ENCODE measurements around the gene ADCY10. TPM values are rescaled to one million over a fixed set of nuclear protein-coding genes. Genes with fewer than 3 reads are reported as not detected.

Gene ADCY10
- total and polyA plus RNA-seq, 2 of the 8 experiments (the other 6 are each of a cell fraction or from before 2014, with no cell fraction given) = 0.02 TPM; not detected in 1

GRCh38 chr1:167832693-167833092, 81.2 kb downstream of the ADCY10 start:
- H2AFZ ChIP-seq (ENCODE audit: low read length) = peak overlapping the region; percentile 76; the same call in 1 of the 2 replicates

More at GRCh38 chr1:167832693-167833092, 81.2 kb downstream of the ADCY10 start:
- CTCF ChIA-PET (ENCODE audit: partially characterized antibody) = interaction anchor here (0.6 to 2.4 kb wide), 2 partner anchors 11 to 14 kb away, joined by 3 to 7 read pairs; no protein-coding TSS in a partner anchor
- Histone ChIP-seq H3K27me3 (replicated peaks in 1 of 4; ENCODE audit: control insufficient read depth in 3 of 4, extremely low read depth in 1 of 4, insufficient read depth in 3 of 4, low read length in 3 of 4) (no peaks in the 10 kb centered on the region), H3K79me2 (ENCODE audit: control insufficient read depth in 1 of 2, insufficient read depth in 2 of 2, low read length in 2 of 2) (no peaks in the 10 kb centered on the region), H2BK120ac (replicated peaks; ENCODE audit: low read depth, low read length) (no peak overlapping the region), H3K79me1 (ENCODE audit: low read depth, low read length) (no peaks in the 10 kb centered on the region), H3K23me2 (ENCODE audit: low read depth, low read length) (no peaks in the 10 kb centered on the region), H4K91ac (replicated peaks; ENCODE audit: insufficient read length, low read length) (no peak overlapping the region), H3K27ac (ENCODE audit: low read depth, low read length) (no peak overlapping the region), H3K4ac (replicated peaks; ENCODE audit: insufficient read length, low read depth, low read length) (no peak overlapping the region), H2AK5ac (ENCODE audit: low read depth, low read length) (no peak overlapping the region), H2BK5ac (ENCODE audit: low read depth, low read length) (no peak overlapping the region), H3K36me3 (ENCODE audit: control insufficient read depth in 2 of 4, insufficient read depth in 4 of 4, low read length in 3 of 4) (no peaks in the 10 kb centered on the region), H2BK15ac (ENCODE audit: low read length) (no peak overlapping the region), H4K5ac (ENCODE audit: insufficient read length, low read depth, low read length) (no peak overlapping the region), H3K9ac (replicated peaks in 1 of 4; ENCODE audit: extremely low read depth in 1 of 4, low read depth in 3 of 4, low read length in 3 of 4) (no peak overlapping the region), H3K4me1 (replicated peaks in 1 of 4; ENCODE audit: control insufficient read depth in 3 of 4, insufficient read depth in 4 of 4, low read length in 3 of 4) (peaks cover 0 to 9% (median 4%) of the 10 kb centered on the region in 4 experiments; a peak in 4 of 7 replicates), H3K4me3 (ENCODE audit: extremely low read depth in 1 of 4, insufficient read depth in 2 of 4, low read depth in 3 of 4, low read length in 4 of 4) (no peak overlapping the region), H3K14ac (ENCODE audit: insufficient read length) (no peak overlapping the region), H3K56ac (replicated peaks; ENCODE audit: insufficient read length, low read depth, low read length) (no peak overlapping the region), H3K23ac (ENCODE audit: insufficient read length) (no peak overlapping the region), H2BK20ac (ENCODE audit: low read length) (no peak overlapping the region), H3K18ac (ENCODE audit: extremely low read depth, low read length) (no peak overlapping the region), H3K9me3 (ENCODE audit: insufficient read depth in 2 of 2, low read depth in 1 of 2, low read length in 1 of 2) (no peaks in the 10 kb centered on the region), H4K8ac (ENCODE audit: extremely low read depth, insufficient read depth, low read length) (no peak overlapping the region), H4K20me1 (replicated peaks in 1 of 2; ENCODE audit: control insufficient read depth in 1 of 2, insufficient read depth in 2 of 2, low read length in 2 of 2) (no peaks in the 10 kb centered on the region), H3K4me2 (ENCODE audit: insufficient read depth in 1 of 2, low read depth in 2 of 2, low read length in 2 of 2) (no peak overlapping the region), H2BK12ac (ENCODE audit: low read depth, low read length) (no peak overlapping the region)
- WGBS, 2 experiments (ENCODE audit: extremely low coverage in 1 of 2, insufficient coverage in 1 of 2, insufficient read length in 1 of 2, insufficient replicate concordance in 2 of 2, low coverage in 1 of 2, low lambda C conversion rate in 2 of 2, missing lambda C conversion rate in 1 of 2) = 82% methylated on average over 5 of the region's 5 CpGs; no CpG with 5 or more reads in 1 of the 2 experiments
- peak; percentile 31 to 43 (median 33) for TF ChIP-seq CTCF (IDR thresholded peaks at IDR 0.05; ENCODE audit: control extremely low read depth in 1 of 3, insufficient read depth in 1 of 3, low read depth in 1 of 3, low read length in 3 of 3)
- TF ChIP-seq PHF8 (conservative IDR thresholded peaks at IDR 0.05; ENCODE audit: low read depth, low read length) = no peak
- peak; percentile 26 to 50; a peak in 2 of 4 replicates for TF ChIP-seq RAD21 (IDR thresholded peaks at IDR 0.05 in 1 of 2, conservative IDR thresholded peaks at IDR 0.05 in 1 of 2; ENCODE audit: low read depth in 2 of 2, low read length in 2 of 2)
- no peak for TF ChIP-seq BACH1 (IDR thresholded peaks at IDR 0.05; ENCODE audit: low read length)
- DNase-seq (ENCODE audit: low read depth in 1 of 2, low spot score in 2 of 2) = peak in 1 of 2 experiments; percentile 58
- POLR2A ChIA-PET (ENCODE audit: partially characterized antibody) = interaction anchor here (0.7 kb wide), 1 partner anchor 11 kb away, joined by 3 read pairs; no protein-coding TSS in a partner anchor
- FAIRE-seq = no peak
